HFF-Myc (cell line): ENCODE data around the gene LPAR5.

ENCODE experiments used
- DNase-seq: peaks from one replicate; pipeline ENCODE4 v3.0.0-alpha.2; 2011; ENCODE audit warnings: low read depth; ENCODE audit errors: extremely low read depth
- H3K4me3 ChIP-seq: replicated peaks from 2 replicates; pipeline ENCODE4 v1.5.1; 2011; ENCODE audit warnings: low read depth, mild to moderate bottlenecking, control low read depth, low read length
- TF ChIP-seq, protein P1 (sequence below): IDR thresholded peaks from 2 replicates; pipeline ENCODE4 v1.5.1; 2012; ENCODE audit warnings: mild to moderate bottlenecking, low read depth, low read length, control low read depth; ENCODE audit errors: missing control alignments

The LPAR5 gene

GRCh38 chr12:6630736-6631135 is 5.0 kb downstream of the LPAR5 start:
- no peak overlapping the region for H3K4me3 ChIP-seq
- no peak for DNase-seq
- TF ChIP-seq, protein P1, sequence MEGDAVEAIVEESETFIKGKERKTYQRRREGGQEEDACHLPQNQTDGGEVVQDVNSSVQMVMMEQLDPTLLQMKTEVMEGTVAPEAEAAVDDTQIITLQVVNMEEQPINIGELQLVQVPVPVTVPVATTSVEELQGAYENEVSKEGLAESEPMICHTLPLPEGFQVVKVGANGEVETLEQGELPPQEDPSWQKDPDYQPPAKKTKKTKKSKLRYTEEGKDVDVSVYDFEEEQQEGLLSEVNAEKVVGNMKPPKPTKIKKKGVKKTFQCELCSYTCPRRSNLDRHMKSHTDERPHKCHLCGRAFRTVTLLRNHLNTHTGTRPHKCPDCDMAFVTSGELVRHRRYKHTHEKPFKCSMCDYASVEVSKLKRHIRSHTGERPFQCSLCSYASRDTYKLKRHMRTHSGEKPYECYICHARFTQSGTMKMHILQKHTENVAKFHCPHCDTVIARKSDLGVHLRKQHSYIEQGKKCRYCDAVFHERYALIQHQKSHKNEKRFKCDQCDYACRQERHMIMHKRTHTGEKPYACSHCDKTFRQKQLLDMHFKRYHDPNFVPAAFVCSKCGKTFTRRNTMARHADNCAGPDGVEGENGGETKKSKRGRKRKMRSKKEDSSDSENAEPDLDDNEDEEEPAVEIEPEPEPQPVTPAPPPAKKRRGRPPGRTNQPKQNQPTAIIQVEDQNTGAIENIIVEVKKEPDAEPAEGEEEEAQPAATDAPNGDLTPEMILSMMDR: no peak

DNA sequence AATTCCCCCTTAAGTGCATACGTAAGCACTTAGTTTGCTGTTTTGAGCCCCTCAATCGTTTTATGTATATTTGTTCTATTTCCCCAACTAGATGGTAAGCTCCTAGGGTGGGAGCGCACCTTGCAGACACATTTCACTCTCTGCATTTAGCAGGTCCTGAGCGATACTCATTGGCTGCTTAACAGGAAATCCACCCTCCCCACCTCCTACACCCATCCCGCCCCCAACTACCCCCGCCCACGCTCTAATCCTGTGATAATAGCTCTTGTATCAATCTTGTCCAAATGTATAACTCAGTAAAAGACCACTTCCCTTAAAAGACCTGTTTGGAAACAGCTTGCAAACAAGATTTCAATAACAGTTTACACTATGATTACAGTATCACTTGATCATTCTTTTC is 8.1 kb downstream of the LPAR5 start:
- DNase-seq: no peak
- TF ChIP-seq, protein P1: no peak
- no peak overlapping the region for H3K4me3 ChIP-seq

- TF ChIP-seq, protein P1: no peak
- DNase-seq: no peak
- no peak overlapping the region for H3K4me3 ChIP-seq
These were observed 9.0 kb downstream of the LPAR5 start for GRCh38 chr12:6626654-6627283.

DNA sequence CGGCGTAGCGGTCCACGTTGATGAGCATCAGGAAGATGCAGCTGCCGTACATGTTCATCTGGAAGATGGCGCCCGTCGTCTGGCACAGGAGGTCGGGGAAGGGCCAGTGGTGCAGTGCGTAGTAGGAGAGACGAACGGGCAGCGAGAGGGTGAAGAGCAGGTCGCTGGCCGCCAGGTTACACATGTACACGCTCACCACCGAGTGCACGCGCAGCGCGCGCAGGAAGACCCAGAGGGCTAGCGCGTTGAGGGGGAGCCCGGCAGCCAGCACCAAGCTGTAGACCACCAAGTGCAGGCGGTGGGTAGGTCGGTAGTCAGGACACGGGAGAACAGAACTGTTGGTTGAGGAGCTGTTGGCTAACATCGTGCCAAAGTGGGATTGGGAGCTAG is 14.9 kb downstream of the LPAR5 start:
- TF ChIP-seq, protein P1: no peak
- H3K4me3 ChIP-seq: no peak overlapping the region

DNA sequence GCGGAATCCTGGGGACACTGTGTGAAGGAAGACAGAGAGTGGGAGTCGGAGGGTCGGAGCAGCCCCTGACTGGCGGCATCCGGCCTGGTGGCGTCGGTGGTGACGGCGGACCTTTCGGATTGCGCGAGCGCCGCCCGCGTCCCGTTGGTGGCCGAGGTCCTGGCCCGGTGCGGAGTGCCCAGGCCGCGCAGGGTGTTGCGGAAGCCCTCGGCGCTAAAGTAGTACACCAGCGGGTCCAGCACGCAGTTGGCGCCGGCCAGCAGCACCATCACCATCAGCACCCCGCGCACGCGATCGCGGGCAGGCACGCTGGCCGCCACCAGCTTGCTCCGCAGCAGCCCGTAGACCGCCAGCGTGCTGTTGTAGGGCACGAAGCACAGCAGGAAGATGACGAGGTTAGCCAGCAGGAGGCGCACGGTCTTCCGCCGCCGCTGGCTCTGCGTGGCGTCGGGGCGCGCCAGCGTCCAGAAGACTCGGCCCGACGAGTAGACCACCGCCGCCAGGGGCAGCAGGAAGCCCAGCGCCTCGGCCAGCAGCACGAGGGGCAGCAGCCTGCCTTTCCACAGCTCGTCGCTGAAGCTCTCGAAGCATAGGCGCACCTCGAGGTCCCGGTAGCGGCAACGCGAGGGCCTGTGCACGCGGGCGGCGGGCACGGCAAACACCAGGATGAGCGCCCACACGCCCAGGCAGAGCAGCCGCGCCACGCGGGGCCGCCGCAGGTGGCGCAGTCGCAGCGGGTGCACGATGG is 15.4 kb downstream of the LPAR5 start:
- TF ChIP-seq, protein P1: peak; percentile 45
- DNase-seq: no peak
- no peak overlapping the region for H3K4me3 ChIP-seq

More for the DNA sequence above, 14.9 kb downstream of the LPAR5 start:
- no peak for DNase-seq

DNA sequence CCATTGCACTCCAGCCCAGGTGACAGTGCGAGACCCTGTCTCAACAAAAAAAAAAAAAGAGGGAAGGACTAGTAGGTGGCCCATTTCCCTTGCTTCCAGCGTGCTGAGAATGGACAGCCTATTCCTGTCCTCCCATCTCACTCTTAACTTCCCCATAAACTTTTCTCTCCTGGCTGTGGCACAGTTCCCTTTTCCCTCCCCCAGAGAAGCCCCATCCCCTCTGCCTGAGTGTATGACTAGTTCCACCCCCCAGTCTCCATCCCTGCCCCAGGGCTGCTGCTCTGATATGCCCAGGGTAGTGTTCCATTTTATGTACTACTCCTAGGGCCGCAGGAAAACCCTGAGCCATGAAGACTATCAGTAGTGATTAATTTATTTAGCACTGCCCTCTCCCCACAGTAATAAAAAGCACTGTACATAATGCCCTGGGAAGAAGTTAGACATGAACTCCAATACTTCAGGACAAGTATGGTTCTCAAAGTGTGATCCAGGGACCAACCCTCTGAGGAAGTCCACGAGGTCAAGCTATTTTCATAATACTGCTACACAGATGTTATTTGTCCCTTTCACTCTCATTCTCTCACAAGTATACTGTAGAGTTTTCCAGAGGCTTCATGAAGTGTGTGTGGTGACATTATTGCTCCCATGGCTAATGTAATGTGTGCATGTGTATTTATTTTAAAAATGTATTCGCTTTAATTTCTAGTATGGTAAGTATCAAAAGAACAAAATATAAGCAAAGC is 17.1 kb downstream of the LPAR5 start:
- H3K4me3 ChIP-seq: no peak overlapping the region
- TF ChIP-seq, protein P1: no peak
- DNase-seq: no peak
